GM21723 (cell line): ENCODE results near the gene PHF21B.

Source experiments
- ATAC-seq: cut with Tn5 transposase; IDR thresholded peaks from one replicate; pipeline ENCODE4 v1.9.1; 2021; ENCODE audit warnings: mild to moderate bottlenecking, moderate library complexity; ENCODE audit not compliant: unreplicated experiment

Gene PHF21B

GRCh38 chr22:45019861-45020655, 10.3 kb upstream of the PHF21B start:
- ATAC-seq = no peak

- ATAC-seq = no peak
Measured at GRCh38 chr22:45014654-45015053, 4.8 kb upstream of the PHF21B start.

- ATAC-seq = no peak
Measured at GRCh38 chr22:45013138-45013537, 3.3 kb upstream of the PHF21B start.

GRCh38 chr22:45010532-45010900, 711 bp upstream of the PHF21B start:
- ATAC-seq = no peak

GRCh38 chr22:45008751-45009605, 827 bp downstream of the PHF21B start:
- no peak for ATAC-seq

DNA sequence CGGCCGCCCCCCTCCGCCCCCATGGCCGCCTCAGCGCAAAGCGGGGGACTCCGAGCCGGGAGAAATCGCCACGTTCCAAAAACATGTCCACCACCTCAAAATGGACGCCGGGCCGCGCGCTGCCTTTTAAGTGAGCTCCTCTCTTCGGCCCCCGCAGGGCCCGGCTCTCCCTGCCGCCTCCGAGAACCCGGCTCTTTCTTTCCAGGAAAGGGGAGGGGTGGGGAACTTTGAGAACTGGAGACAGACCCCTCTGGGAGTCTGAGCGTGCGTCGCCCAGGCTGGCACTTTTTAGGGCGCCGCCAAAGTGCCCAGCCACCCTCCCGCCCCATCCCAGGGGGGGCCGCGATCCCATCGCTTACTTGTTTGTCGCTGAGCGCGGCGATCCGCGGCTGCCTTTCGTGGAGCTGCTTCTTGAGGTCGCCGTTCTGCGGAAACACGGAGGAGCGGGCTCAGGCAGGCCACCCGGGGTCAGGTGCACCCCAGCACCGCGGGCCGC, 1.6 kb downstream of the PHF21B start:
- ATAC-seq = no peak

DNA sequence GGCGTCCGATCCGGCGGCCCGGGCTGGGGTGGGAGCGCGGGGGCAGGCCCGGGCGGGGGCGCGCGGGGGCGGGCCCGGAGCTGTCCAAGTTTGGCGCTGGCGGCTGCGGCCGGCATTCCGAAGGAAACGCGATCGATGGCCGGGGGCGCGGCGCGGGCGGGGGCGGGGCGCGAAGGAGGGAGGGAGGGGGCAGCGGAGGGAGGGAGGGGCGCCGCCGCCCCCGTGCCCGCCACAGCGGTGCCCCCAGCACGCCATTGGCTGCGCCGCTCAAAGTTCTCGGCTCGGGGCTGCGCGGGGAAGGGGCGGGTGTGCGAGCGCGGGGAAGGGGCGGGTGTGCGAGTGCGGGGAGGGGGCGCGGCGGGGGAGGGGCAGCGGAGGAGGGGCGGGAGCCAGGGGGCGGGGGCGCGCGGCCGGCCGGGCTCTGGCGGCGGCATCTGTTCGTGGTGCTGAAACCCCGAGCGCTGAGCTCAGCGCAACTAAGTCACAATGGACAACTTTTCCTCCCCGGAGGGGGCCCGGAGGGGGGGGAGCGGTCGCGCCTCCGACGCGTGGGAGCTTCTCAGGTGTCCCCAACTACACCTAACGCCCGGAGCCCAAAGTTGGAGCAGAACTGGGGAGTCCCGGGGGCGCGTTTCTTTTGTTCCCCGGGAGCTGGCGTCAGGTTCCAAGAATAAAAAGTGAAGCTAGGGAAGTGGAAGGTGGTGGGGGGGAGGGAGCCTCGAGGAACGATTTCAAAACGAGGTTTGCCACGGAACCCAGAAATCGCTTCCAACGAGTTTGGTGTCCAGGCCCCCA, 2.2 kb downstream of the PHF21B start:
- ATAC-seq = no peak

- no peak for ATAC-seq
Measured at GRCh38 chr22:45006964-45007390, 2.8 kb downstream of the PHF21B start.

DNA sequence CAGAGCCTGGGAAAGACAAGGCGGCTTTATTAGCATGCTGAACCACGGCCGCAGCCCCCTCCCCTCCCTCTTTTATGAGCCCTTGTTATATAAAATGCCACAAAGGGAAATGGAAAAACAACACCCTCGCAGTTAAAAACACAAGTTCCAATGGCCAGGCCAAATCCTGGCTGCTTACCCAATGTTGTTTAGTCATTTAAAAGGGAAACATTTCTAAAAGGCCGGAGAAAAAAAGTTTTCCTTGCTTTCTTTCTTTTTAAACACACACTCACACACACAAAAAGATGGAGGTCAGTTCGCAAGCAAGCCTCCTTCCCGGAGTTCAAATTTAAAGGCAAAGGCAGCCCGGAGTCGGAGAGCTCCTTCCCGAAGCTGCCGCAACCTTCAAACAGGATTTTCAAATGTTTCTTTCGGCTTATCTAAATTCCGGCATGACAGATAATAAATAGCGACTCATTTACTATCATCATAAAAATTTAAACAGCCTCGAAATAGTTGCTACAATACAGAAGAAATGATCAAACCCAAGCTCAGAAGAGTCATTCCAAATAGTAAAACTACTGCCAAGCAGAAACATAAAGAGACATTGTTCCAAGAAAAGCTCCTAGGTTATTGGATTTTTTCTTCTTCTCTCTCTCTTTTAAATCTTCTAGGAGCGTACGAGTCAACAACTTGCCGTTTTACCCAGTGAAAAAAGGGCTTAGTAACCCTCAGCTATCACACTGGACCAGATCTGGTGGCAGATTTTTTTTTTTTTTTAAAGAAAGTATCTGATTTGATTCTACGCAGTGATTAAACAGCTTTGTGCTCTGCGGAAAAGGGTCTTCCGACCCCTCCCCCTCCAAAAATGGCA, 3.5 kb downstream of the PHF21B start:
- ATAC-seq = no peak

GRCh38 chr22:45001653-45002052, 8.2 kb downstream of the PHF21B start:
- ATAC-seq = no peak

DNA sequence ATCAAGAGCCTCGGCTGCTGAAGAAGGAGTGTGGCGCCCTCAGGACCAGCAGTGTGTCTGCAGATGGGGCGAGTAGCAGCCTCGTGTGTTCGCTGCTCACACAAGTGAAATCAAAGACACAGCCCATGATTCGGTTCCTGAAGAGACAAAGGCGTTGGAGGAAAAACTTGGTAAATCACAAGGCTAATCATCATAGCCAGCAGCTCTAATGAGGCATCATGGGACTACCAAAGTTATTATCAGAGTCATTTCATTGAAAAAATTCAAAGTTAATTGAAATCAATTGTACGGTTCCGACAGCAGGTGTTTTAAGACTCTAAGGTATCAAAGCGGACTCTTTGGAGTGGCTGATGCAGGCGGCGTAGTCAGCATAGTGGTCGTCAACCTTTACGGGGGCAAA, 9.5 kb downstream of the PHF21B start:
- ATAC-seq = no peak

GRCh38 chr22:44999687-45000086, 10.1 kb downstream of the PHF21B start:
- no peak for ATAC-seq

DNA sequence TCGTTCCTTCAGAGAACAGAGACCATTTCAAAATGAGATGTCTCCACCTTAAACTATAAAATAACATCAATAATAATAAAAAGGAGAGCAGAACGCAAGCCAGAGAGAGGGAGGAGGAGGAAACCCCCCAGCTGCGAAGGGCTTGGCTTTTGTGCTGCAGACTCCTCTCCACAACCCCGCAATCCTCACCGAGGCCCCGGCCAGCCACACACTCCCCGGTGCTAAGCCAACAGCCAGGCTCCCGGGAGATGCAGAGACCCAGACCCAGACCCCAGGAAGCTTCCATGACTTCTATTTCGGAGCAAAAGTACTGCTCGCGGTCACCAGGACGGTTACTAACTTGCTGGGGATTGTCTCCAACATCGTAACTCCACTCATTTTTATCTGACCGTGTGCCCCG, 10.6 kb downstream of the PHF21B start:
- ATAC-seq = no peak

DNA sequence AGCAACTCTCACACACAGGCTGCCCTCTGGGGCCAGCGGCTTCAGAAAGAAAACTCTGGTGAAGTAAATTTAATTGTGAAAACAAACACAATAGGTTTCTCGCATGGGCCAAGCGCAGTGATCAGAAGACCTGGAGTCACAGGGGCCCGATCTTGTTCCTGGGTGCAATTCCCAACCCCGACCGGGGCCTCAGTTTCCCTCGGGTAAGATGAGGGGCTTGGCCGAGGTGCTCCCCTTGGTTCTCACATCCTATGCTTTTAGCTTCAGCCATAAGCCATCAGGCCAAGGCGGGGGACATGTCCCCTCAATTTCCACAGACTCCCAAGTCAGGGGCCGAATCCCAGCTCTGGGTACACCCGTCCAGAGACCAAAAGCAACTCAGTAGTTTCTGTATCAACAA, 11.5 kb downstream of the PHF21B start:
- ATAC-seq = no peak

DNA sequence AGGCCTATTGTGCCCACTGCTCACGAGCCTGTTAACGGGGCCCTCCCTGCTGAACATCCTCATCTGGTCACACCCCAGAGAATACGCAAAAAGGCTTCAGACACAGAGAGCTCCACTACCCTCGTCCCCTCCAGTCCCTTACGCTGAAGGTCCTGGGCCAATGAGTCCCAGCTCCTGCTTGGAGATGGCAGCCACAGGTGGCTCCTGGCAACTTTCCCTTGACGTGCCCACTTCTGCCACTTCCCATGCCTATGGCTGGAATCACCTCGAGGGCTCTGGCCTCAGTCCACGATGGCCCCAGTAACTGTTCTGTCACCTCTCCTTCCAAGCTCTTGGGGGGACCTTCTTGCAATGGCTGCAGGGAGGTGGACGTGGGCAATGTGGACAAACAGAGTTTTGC, 12.7 kb downstream of the PHF21B start:
- ATAC-seq = no peak

GRCh38 chr22:44996648-44997047, 13.2 kb downstream of the PHF21B start:
- ATAC-seq = no peak

GRCh38 chr22:44996120-44996519, 13.7 kb downstream of the PHF21B start:
- no peak for ATAC-seq

GRCh38 chr22:44995715-44996114, 14.1 kb downstream of the PHF21B start:
- no peak for ATAC-seq

DNA sequence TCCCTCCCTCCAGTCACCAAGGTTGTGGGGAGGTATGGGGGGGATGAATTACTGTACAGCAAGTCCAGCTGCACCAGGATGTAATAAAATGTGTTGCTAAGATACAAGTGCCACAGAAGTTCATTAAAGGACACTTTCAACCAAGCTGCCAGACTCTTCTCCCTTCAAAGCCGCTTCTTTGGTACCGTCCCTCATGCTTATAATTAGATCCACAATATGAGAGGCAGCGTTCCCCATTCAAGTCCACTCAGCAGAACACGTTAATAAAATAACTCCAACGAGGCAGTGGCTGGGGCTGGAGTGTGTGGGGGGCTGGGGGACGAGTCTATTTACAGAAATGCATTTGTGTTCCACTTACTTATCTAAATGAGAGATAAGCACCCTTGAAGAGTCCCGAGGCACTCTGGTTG, 14.7 kb downstream of the PHF21B start:
- no peak for ATAC-seq

GRCh38 chr22:44994399-44995104, 15.3 kb downstream of the PHF21B start:
- no peak for ATAC-seq
